ENCODE measurements around the gene CCDC66.

CCDC66 gene

DNA sequence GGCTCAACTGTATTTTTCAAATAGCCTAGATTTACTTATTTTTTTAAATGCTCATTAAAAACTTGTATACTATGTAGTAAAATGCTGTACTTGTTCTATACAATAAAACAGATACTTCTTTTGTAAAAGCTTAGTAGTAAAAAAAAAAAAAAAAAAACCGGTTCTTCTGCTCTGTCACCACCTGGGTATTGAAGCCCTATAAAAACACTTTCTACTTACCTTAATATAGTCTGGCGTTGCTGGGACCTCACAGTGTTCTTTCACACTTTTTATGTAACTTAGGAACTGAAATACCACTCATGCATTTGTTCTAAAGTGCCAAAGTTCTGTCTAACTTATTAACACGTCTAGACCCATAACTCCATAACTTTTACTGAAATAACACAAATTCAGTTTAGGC lies 64.7 kb downstream of the CCDC66 start:
- no peak for DNase-seq (ENCODE audit: low spot score)

DNA sequence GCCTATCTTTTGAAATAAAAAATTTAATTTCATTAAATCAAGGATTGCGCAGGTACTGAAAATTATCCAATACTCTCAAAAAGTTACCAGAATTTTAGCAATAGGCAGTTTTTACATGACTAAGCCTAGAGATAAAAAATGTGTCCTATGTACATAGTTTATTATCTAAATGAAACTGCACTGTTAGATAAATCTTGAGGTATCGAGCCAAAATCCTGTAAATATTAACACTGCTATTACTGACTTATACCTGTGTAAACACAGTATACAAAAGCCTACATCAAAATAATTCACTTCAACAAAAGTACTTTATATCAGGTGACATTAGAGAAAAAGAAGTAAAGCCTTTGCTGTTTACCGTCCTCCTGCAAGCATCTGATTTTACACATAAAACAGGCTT lies 65.4 kb downstream of the CCDC66 start:
- no peak for DNase-seq (ENCODE audit: low spot score)

DNA sequence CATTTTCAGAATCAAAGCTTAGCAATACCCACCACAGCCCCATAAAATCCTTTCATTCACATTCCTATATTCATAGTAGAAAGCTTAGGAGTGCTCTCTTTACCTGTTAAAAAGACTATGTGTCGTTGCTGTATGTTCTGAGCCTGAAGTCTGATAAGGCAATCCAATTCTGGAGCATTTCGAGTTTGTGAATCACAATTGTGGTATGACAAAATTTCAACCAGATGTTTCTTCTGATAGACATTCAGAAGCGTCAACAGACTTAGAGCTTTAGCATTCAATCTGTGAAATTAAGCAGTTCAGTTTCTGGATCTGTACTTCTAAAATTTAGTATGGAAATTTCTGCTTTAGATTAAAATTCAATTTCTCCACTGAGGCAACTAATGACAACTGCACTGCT lies 67.8 kb downstream of the CCDC66 start:
- no peak for DNase-seq (ENCODE audit: low spot score)

GRCh38 chr3:56629047-56629446 lies 72.1 kb downstream of the CCDC66 start:
- no peak for DNase-seq (ENCODE audit: low spot score)

- no peak for DNase-seq (ENCODE audit: low spot score)
These were observed 72.5 kb downstream of the CCDC66 start for GRCh38 chr3:56629451-56629850.

DNA sequence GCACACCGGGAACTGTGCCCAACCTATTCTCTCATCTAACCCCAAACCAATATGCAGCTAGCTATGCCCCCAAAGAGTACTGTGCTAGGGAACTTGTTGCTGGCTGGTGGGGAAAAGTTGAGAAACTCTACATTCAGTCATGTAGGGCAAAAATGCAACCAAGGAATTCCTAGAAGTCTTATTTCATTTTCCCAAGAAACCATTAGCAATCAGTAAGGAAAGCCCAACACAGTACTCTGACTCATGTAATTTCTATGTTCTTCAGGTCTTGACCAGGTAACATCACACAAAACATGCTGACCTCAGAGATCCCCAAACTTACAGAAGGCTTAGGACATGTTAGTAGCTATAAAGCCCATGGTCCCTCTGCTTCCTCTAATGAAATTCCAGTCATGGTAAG lies 74.0 kb downstream of the CCDC66 start:
- DNase-seq (ENCODE audit: low spot score), result no peak

DNA sequence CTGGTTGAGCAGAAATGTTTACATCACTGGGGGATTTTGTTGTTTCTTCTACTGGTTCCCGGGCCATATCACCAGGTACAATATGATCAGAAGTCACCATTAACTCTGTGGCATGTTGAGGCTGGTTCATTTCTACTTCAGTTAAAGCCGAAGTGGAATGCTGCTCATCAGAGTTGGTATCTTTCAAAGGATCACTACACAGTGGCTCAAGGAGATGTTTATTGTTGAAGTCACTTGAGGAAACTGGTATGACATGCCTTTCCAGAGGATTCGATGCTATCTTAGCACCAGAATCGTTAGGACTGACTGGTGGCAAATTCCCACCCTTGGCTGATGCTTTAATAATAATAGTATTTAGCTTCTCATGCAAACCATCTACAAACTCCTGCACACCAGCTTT lies 76.2 kb downstream of the CCDC66 start:
- DNase-seq (ENCODE audit: low spot score), result no peak

- no peak for DNase-seq (ENCODE audit: low spot score)
These were observed 76.9 kb downstream of the CCDC66 start for GRCh38 chr3:56633602-56634535.

DNA sequence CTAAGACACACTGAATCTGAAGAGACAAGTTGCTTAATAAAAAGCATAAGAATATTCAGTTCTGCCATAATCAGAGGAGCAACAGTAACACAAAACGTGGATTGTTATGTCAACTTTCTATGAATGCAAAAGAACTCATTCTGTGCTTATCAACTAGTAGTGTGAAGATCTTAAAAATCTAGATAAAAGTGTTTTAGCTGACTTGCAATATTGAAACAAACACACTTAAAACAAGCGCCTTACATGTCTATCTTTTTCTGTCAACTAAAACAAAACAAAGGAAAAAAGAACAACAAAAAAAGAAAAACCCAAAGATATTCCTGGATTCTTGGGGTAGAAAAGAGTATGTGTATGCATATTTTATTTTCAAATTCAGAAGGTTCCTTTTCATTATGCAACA lies 88.4 kb downstream of the CCDC66 start:
- no peak for DNase-seq (ENCODE audit: low spot score)

DNA sequence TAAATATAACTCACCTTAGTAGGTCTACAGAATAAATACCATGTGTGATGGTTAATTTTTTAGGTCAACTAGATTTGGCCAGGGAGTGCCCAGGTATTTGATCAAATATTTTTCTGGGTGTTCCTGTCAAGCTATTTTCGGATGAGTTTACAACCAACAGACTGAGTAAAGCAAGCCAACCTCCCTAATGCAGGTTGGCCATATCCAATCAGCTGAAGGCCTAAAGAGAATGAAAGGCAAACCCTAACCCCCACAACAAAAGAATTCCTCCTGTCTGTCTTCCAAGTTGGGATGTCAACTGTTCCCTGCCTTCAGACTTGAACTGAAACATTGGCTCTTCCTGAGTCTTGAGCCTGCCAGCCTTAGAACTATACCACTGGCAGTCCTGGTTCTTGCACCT lies 97.5 kb downstream of the CCDC66 start:
- DNase-seq (ENCODE audit: low spot score), result no peak

- no peak for DNase-seq (ENCODE audit: low spot score)
These were observed 98.7 kb downstream of the CCDC66 start for GRCh38 chr3:56655709-56656108.

- no peak for DNase-seq (ENCODE audit: low spot score)
These were observed 107.8 kb downstream of the CCDC66 start for GRCh38 chr3:56664823-56665222.

DNA sequence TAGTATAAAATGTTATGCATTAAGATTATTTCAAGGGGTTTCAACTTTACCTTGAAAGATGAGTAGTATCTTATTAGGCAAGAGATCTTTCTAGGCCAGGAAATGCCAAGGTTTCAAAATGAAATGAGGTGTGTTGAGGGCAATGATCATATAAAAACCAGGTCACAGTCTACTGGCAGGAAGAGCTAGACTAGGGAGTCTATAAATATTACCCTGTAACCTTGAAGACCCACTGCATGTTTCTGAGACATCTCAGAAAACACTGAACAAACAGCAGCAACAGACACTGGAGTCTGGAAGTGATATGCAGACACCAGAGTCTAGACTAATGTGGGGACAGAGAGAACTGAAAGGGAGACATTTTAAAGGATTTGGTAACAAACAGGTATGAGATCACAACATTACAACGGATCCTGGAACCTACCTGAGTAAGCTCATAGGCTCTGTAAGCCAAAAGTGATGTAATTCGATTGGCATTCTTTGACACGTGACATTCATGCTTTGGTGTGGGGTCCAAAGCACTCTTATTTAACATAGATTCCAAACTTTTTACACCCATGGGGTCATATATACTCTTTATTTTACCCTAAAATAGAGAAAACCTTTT lies 111.1 kb downstream of the CCDC66 start:
- DNase-seq (ENCODE audit: low spot score), result no peak
